Thymus (tissue), 11 donors: ENCODE results near the gene GSPT2. TPM values are rescaled to one million over a fixed set of nuclear protein-coding genes. Genes with fewer than 3 reads are reported as not detected.

Experiments used
- DNase-seq, 9 donors: peaks; one replicate each; pipeline ENCODE4 v3.0.0-alpha.2; 2013; ENCODE audit warnings: low spot score in 9 of 9, low read depth in 6 of 9, missing footprints in 1 of 9
- H3K27ac ChIP-seq, 2 donors: one replicate each; pipeline ENCODE4 v1.5.1; 2013; ENCODE audit warnings: control low read depth in 1 of 2, low read depth in 1 of 2, low read length in 1 of 2, mild to moderate bottlenecking in 1 of 2, moderate library complexity in 1 of 2
- H3K27me3 ChIP-seq, 2 donors: one replicate each; pipeline ENCODE4 v1.5.1; 2013; ENCODE audit warnings: low read length in 1 of 2; ENCODE audit not compliant: control insufficient read depth in 2 of 2, insufficient read depth in 1 of 2
- H3K36me3 ChIP-seq, 2 donors: one replicate each; pipeline ENCODE4 v1.5.1; 2013; ENCODE audit warnings: low read length in 1 of 2, mild to moderate bottlenecking in 1 of 2, moderate library complexity in 1 of 2; ENCODE audit not compliant: control insufficient read depth in 2 of 2, insufficient read depth in 2 of 2
- H3K4me1 ChIP-seq, 2 donors: one replicate each; pipeline ENCODE4 v1.5.1; 2013; ENCODE audit warnings: low read length in 2 of 2; ENCODE audit not compliant: control insufficient read depth in 2 of 2, insufficient read depth in 2 of 2
- H3K4me3 ChIP-seq, 2 donors: one replicate each; pipeline ENCODE4 v1.5.1; 2013; ENCODE audit warnings: low read length in 2 of 2, control low read depth in 1 of 2, mild to moderate bottlenecking in 1 of 2
- H3K9me3 ChIP-seq, 2 donors: one replicate each; pipeline ENCODE4 v1.5.1; 2013; ENCODE audit warnings: low read length in 1 of 2, mild to moderate bottlenecking in 1 of 2; ENCODE audit not compliant: control insufficient read depth in 2 of 2, insufficient read depth in 1 of 2
- WGBS: extraction: QIAGEN DNeasy Blood & Tissue Kit; methylation state at CpG from one replicate; pipeline ENCODE4 v1.1.7; 2013; 5-methylcytosine and 5-hydroxymethylcytosine counted together
- polyA plus RNA-seq: library from polyadenylated mRNA; stranded (reverse); fragments of 200-250 nt; gene quantifications from one replicate; pipeline ENCODE4 v1.2.3, GENCODE V29; 2013
- total RNA-seq: library from RNA; stranded (reverse); fragments of 120-200 nt; gene quantifications from one replicate; pipeline ENCODE4 v1.2.4, GENCODE V29; 2013
- donor health status: healthy.

The GSPT2 gene
- total and polyA plus RNA-seq, 2 donors: 10.5 to 18.8 TPM

DNA sequence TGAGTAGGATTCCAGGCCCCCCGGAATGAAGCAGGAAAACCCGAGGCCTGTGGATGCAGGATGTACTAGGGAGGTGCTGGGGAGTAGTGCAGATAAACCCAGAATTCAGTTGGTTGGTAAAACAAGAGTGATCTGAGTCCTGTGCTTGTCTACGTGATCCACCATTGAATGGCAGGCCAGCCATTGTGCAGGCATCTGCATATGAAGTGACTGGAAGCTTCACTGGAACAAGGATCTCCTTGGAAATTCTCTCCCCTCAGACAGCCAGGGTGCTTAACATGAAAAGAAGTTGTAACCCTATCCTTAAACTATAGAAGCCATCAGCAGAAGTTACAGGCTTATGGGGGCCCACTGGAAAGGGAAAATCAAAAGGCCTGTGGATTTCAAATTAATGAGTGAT is 656 bp upstream of the GSPT2 start:
- DNase-seq: no peak
- Histone ChIP-seq H3K36me3 (no peaks in the 10 kb centered on the region), H3K27ac (no peak overlapping the region), H3K4me1 (peaks cover 0 to 6% of the 10 kb centered on the region in 2 donors), H3K27me3 (peaks cover 0 to 3% of the 10 kb centered on the region in 2 donors), H3K9me3 (no peaks in the 10 kb centered on the region), H3K4me3 (peak overlapping the region in 1 of 2 donors; percentile 53)
- 99% methylated on average over 3 of the region's 3 CpGs for WGBS

DNA sequence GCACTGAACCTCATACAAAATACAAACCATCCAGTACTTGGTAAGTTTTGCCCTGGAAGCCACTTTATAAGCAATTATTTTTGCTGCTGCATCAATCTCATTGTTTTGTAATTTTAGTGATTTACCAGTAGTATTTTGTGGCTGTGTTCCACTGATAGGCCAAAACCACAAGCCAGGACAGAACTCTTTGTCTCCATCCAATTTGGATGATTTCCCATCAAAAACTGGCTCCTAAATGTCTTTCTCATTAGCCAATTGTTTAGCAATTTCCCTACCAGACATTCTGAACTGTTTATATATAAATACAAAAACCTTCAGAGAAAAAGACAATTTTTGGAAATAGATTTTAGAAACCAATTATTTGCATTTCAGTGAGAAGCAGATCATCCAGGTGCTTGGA is 4.4 kb downstream of the GSPT2 start:
- H3K9me3 ChIP-seq: no peaks in the 10 kb centered on the region
- H3K27me3 ChIP-seq: peaks cover 0 to 3% of the 10 kb centered on the region in 2 donors
- H3K4me3 ChIP-seq: no peak overlapping the region
- no peaks in the 10 kb centered on the region for H3K36me3 ChIP-seq
- peaks cover 0 to 6% of the 10 kb centered on the region in 2 donors for H3K4me1 ChIP-seq
- no peak overlapping the region for H3K27ac ChIP-seq
- no peak for DNase-seq

DNA sequence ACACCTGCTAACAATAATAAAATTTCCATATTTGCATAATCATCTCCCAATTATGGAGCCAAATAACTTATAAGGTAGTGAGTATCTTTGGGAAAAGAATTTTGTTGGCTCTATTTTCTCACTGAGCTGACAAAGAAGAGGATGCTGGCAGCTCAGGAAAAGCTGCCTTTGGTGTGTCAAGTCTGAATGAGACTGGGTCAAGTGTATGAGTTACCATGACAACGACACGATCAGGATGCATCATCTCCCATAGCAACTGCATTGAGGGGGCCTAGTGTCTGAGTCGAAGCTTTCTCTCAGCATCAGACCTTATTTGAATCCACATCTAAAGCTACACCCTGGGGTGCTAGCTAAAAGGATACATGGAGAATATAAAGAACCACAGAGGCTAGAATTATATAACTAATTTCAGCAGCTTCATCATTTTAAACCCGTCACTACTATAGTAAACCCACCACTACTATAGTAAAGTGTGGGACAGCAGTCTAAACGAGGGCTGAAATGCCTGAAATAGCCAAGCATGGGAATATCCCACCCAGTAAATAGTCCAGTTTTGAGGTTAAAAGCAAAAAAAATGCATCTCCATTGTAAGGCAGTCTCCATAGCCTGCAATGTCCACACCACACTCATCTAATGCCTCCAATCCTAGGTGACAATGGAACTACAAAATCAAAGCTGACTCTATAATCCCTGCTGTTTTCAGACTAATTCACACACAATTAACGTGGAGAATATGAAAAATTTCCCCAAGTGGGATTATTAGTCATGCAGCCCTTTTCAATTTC is 16.0 kb downstream of the GSPT2 start:
- 85% methylated on average over 6 of the region's 6 CpGs for WGBS
- Histone ChIP-seq H3K36me3 (no peaks in the 10 kb centered on the region), H3K27ac (no peak overlapping the region), H3K4me3 (no peak overlapping the region), H3K27me3 (no peaks in the 10 kb centered on the region), H3K4me1 (no peaks in the 10 kb centered on the region), H3K9me3 (no peaks in the 10 kb centered on the region)
- DNase-seq: no peak

DNA sequence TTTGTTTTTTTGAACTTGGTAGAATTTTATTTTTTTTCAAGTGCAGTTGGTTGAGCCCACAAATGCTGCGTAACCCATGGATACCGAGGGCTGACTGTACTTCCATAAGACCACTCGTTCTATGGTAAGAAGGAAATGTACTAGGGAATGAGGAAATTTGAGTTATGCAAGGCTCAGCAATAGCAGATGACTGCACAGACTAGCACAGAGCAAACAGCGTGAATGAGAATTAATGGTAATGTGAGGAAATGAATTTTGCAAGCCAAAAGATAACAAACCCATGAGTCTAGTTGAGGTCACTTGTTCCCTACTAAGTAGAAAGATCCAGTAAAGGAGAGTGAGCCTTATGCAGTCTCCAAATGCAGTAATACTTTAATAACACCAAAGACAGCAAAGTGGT is 17.4 kb downstream of the GSPT2 start:
- 84% methylated on average over 4 of the region's 4 CpGs for WGBS
- Histone ChIP-seq H3K4me1 (no peaks in the 10 kb centered on the region), H3K4me3 (no peak overlapping the region), H3K36me3 (no peaks in the 10 kb centered on the region), H3K27me3 (no peaks in the 10 kb centered on the region), H3K9me3 (no peaks in the 10 kb centered on the region), H3K27ac (no peak overlapping the region)
- no peak for DNase-seq

DNA sequence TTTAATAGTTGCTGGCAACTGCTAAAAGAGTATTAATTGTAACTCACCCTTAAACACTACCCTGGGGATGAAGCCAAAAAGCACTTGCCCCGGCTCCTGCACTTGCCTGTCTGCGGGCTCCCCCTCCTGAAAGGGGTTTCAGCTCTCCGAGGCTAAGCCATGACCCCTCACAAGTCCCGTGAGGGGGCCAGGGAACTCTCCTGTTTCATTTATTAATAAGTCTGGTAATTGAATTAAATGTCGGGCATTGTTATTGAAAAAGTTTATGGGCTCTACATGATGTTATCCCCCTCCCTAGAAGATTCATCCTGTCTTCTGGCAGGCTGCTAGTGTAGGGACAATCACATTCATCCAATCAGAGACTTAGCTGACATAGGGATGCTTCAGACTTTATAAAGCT is 23.3 kb downstream of the GSPT2 start:
- no peaks in the 10 kb centered on the region for H3K9me3 ChIP-seq
- H3K4me3 ChIP-seq: no peak overlapping the region
- no peak for DNase-seq
- H3K27me3 ChIP-seq: no peaks in the 10 kb centered on the region
- H3K27ac ChIP-seq: no peak overlapping the region
- no peaks in the 10 kb centered on the region for H3K4me1 ChIP-seq
- no peaks in the 10 kb centered on the region for H3K36me3 ChIP-seq
- 96% methylated on average over 5 of the region's 5 CpGs for WGBS

DNA sequence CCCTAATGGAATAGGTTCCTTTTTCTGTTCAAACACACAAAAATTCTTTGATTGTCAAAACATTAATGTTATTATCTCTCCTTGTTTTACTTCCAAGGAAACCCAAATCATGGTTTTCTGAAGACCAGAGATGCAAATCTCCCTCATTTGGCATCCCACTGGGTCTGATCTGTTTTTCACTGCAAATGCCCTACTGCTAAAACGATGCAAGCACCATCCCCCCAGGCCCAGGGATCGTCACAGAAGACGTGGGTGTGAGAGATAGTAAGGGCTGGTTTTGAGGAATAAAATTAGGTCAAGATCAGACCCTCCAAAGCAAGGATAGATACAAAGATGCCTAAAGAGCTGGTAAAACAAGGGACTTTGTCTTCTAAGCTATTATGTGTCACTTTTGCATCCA is 33.6 kb downstream of the GSPT2 start:
- H3K36me3 ChIP-seq: no peaks in the 10 kb centered on the region
- DNase-seq: no peak
- H3K27ac ChIP-seq: no peak overlapping the region
- no peaks in the 10 kb centered on the region for H3K9me3 ChIP-seq
- no peaks in the 10 kb centered on the region for H3K4me1 ChIP-seq
- H3K27me3 ChIP-seq: no peaks in the 10 kb centered on the region
- 85% methylated on average over 3 of the region's 3 CpGs for WGBS
- no peak overlapping the region for H3K4me3 ChIP-seq

DNA sequence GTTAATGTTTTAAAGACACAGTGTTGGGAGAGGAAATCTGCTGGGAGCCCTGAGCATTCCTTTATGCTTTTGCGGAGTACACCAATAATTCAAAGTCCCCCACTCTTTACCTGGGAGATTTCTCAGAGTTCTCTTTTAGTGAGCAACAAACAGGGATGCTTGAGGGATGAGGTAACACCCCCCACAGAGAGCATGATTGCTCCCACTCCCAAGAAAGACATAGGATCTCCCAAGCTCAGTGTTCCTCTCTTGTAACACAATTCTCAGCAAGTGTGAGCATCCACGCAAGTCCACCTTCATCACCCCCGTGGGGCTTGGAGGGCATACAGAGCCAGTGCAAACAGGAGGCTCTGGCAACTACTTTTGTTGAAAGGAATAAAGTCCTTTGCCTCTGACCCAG is 36.1 kb downstream of the GSPT2 start:
- no peak overlapping the region for H3K4me3 ChIP-seq
- H3K27ac ChIP-seq: no peak overlapping the region
- H3K9me3 ChIP-seq: no peaks in the 10 kb centered on the region
- H3K36me3 ChIP-seq: no peaks in the 10 kb centered on the region
- no peaks in the 10 kb centered on the region for H3K27me3 ChIP-seq
- DNase-seq: no peak
- WGBS: 88% methylated on average over 3 of the region's 3 CpGs
- no peaks in the 10 kb centered on the region for H3K4me1 ChIP-seq

DNA sequence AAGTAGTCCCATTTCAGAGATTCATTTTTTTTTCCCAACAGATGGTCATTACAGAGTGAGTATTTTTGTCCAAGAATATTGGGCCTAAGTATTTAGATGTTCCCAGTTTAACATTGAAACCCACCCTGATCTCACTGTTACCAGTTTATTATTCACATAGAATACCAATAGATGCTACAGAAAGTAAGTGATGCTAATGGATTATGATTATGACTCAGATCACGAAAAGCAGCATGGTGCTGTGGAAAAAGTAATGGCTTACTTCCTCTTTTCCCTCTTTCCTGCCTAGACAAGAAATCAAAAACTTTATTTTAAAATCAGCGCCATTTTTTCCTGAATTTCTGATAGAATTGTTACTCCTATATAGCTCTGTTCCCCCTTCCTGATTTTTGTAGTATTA is 51.9 kb downstream of the GSPT2 start:
- no peaks in the 10 kb centered on the region for H3K36me3 ChIP-seq
- H3K4me3 ChIP-seq: no peak overlapping the region
- no peaks in the 10 kb centered on the region for H3K27me3 ChIP-seq
- 99% methylated on average over 2 of the region's 2 CpGs for WGBS
- no peak overlapping the region for H3K27ac ChIP-seq
- DNase-seq: no peak
- H3K4me1 ChIP-seq: no peaks in the 10 kb centered on the region
- no peaks in the 10 kb centered on the region for H3K9me3 ChIP-seq
